Measurements from ENCODE around the gene SSBP2.

DNA sequence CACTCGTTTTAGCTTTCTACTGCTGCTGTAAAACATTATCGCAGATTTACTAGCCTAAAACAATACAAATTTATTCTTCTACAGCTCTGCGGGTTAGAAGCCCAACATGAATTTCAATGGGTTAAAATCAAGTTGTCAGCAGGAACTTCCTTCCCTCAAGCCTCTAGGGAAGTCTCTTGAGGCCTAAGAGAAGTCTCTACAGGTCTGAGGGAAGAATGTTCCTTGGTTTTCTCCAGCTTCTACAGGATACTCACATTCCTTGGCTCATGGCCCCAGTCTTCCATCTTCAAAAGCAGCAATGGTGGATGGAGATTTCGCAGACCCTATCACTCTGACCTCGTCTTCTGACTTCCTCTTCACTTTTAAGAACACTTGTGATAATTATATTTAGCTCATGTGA lies 21.6 kb upstream of the SSBP2 start:
- TF ChIP-seq POLR2A (IDR thresholded peaks at IDR 0.05): no peak
- no peak for TF ChIP-seq CTCF (IDR thresholded peaks at IDR 0.05)

Measured in thyroid gland (tissue), 4 donors.